ENCODE results near the gene GNA14.

GNA14 gene

GRCh38 chr9:77469515-77470231 lies 178.4 kb downstream of the GNA14 start:
- Mint-ChIP-seq H3K4me3 (no peak overlapping the region), H3K27me3 (ENCODE audit: low read depth) (no peaks in the 10 kb centered on the region), H3K27ac (no peak overlapping the region), H3K36me3 (ENCODE audit: low read depth) (peaks cover 11% of the 10 kb centered on the region), H3K4me1 (peaks cover 7% of the 10 kb centered on the region), H3K9me3 (peaks cover 24% of the 10 kb centered on the region)
- TF ChIP-seq, protein P1, sequence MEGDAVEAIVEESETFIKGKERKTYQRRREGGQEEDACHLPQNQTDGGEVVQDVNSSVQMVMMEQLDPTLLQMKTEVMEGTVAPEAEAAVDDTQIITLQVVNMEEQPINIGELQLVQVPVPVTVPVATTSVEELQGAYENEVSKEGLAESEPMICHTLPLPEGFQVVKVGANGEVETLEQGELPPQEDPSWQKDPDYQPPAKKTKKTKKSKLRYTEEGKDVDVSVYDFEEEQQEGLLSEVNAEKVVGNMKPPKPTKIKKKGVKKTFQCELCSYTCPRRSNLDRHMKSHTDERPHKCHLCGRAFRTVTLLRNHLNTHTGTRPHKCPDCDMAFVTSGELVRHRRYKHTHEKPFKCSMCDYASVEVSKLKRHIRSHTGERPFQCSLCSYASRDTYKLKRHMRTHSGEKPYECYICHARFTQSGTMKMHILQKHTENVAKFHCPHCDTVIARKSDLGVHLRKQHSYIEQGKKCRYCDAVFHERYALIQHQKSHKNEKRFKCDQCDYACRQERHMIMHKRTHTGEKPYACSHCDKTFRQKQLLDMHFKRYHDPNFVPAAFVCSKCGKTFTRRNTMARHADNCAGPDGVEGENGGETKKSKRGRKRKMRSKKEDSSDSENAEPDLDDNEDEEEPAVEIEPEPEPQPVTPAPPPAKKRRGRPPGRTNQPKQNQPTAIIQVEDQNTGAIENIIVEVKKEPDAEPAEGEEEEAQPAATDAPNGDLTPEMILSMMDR (IDR thresholded peaks at IDR 0.05; ENCODE audit: unreplicated experiment in 3 of 3) = no peak

GRCh38 chr9:77464661-77465060 lies 183.5 kb downstream of the GNA14 start:
- H3K27me3 Mint-ChIP-seq (ENCODE audit: low read depth) = no peaks in the 10 kb centered on the region
- no peak overlapping the region for H3K4me3 Mint-ChIP-seq
- H3K27ac Mint-ChIP-seq = peak overlapping the region; percentile 98 to 99 (median 99)
- peaks cover 7% of the 10 kb centered on the region for H3K36me3 Mint-ChIP-seq (ENCODE audit: low read depth)
- H3K9me3 Mint-ChIP-seq = peaks cover 17% of the 10 kb centered on the region
- TF ChIP-seq, protein P1 (IDR thresholded peaks at IDR 0.05; ENCODE audit: unreplicated experiment in 3 of 3) = no peak
- H3K4me1 Mint-ChIP-seq = peaks cover 30% of the 10 kb centered on the region

DNA sequence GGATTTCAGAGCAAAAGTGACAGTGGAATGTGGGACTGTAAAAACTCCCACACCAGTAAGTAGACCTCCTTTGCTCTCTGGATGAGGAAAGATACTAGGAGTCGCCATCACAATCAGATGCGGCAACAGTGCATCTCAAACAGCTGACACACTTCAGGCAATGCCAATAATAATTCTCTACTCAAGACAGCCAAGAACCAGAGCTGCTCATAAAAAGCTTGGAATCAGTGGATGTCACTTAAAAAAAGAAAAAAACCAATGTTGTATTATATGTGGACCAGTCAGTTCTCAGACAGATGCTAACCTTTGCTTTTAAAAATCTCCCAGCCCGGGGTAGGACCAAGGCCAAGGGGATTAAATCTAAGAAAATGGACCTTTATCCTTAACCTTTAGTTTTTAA lies 185.0 kb downstream of the GNA14 start:
- H3K4me3 Mint-ChIP-seq = peak overlapping the region in 1 of 3 experiments; percentile 11
- H3K27ac Mint-ChIP-seq = peak overlapping the region; percentile 98 to 99 (median 99)
- peaks cover 17% of the 10 kb centered on the region for H3K9me3 Mint-ChIP-seq
- peaks cover 27% of the 10 kb centered on the region for H3K4me1 Mint-ChIP-seq
- TF ChIP-seq, protein P1 (IDR thresholded peaks at IDR 0.05; ENCODE audit: unreplicated experiment in 3 of 3) = no peak
- H3K27me3 Mint-ChIP-seq (ENCODE audit: low read depth) = no peaks in the 10 kb centered on the region
- H3K36me3 Mint-ChIP-seq (ENCODE audit: low read depth) = peaks cover 7% of the 10 kb centered on the region

DNA sequence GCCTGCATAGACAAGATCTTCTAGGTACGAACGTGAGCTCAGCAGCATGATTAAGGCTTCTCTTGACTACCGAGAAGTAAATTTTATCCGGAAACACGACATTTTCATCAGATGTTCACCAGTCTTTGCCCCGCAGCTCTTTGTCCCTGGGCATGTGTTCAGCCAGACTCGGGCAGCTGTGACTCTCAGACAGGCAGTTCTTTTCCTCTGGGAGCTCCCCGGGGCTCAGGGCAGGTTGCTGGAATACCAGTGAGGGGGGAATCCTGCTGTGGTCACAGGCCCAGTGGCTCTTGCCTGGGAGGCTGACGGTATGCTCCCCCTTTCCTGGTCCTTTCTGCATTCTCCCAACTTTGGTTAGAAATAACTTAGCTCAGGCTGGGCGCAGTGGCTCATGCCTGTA lies 186.1 kb downstream of the GNA14 start:
- Mint-ChIP-seq H3K4me1 (peaks cover 33% of the 10 kb centered on the region), H3K9me3 (peaks cover 17% of the 10 kb centered on the region), H3K27me3 (ENCODE audit: low read depth) (no peaks in the 10 kb centered on the region), H3K36me3 (ENCODE audit: low read depth) (peaks cover 7% of the 10 kb centered on the region), H3K27ac (peak overlapping the region; percentile 84 to 99 (median 90)), H3K4me3 (no peak overlapping the region)
- TF ChIP-seq, protein P1 (IDR thresholded peaks at IDR 0.05; ENCODE audit: unreplicated experiment in 3 of 3) = no peak

GRCh38 chr9:77460938-77461337 lies 187.2 kb downstream of the GNA14 start:
- no peak overlapping the region for H3K4me3 Mint-ChIP-seq
- H3K9me3 Mint-ChIP-seq = peaks cover 7% of the 10 kb centered on the region
- H3K27ac Mint-ChIP-seq = peak overlapping the region in 2 of 3 experiments; percentile 6 to 65
- TF ChIP-seq, protein P1 (IDR thresholded peaks at IDR 0.05; ENCODE audit: unreplicated experiment in 3 of 3) = no peak
- H3K36me3 Mint-ChIP-seq (ENCODE audit: low read depth) = no peaks in the 10 kb centered on the region
- H3K27me3 Mint-ChIP-seq (ENCODE audit: low read depth) = no peaks in the 10 kb centered on the region
- H3K4me1 Mint-ChIP-seq = peaks cover 37% of the 10 kb centered on the region

All from nephron (organoid).